Activated CD4-positive, alpha-beta T cell treated with anti-CD3 and anti-CD28 coated beads, Interleukin-2, Interleukin-6, amounts not matched to agents 100 ng/mL and 50 ng/mL, durations not matched to agents 16 hours and 8 hours (primary cell): ENCODE data around the gene STK10.

Source experiments
- DNase-seq: peaks from one replicate; pipeline ENCODE4 v3.0.0-alpha.2; 2020

Gene STK10

GRCh38 chr5:172188893-172189692, 1.1 kb upstream of the STK10 start:
- no peak for DNase-seq

- peak; percentile 81 for DNase-seq
These were observed 649 bp downstream of the STK10 start for GRCh38 chr5:172187118-172188032.

GRCh38 chr5:172186114-172186695, 1.8 kb downstream of the STK10 start:
- no peak for DNase-seq

GRCh38 chr5:172185096-172185461, 2.9 kb downstream of the STK10 start:
- DNase-seq = peak; percentile 27

- no peak for DNase-seq
These were observed 4.1 kb downstream of the STK10 start for GRCh38 chr5:172183881-172184280.

- no peak for DNase-seq
These were observed 5.7 kb downstream of the STK10 start for GRCh38 chr5:172182291-172182690.

GRCh38 chr5:172180936-172181335, 7.1 kb downstream of the STK10 start:
- DNase-seq = peak; percentile 23

GRCh38 chr5:172178991-172179989, 8.7 kb downstream of the STK10 start:
- peak; percentile 82 for DNase-seq

GRCh38 chr5:172178301-172178987, 9.6 kb downstream of the STK10 start:
- DNase-seq = peak; percentile 63

- DNase-seq = no peak
These were observed 10.8 kb downstream of the STK10 start for GRCh38 chr5:172177176-172177575.

- DNase-seq = peak; percentile 97
These were observed 12.7 kb downstream of the STK10 start for GRCh38 chr5:172175263-172175719.

GRCh38 chr5:172173564-172174153, 14.4 kb downstream of the STK10 start:
- DNase-seq = peak; percentile 92

GRCh38 chr5:172172912-172173563, 15.0 kb downstream of the STK10 start:
- no peak for DNase-seq

- no peak for DNase-seq
These were observed 16.9 kb downstream of the STK10 start for GRCh38 chr5:172171118-172171517.

GRCh38 chr5:172170251-172170701, 17.7 kb downstream of the STK10 start:
- DNase-seq = peak; percentile 62

- no peak for DNase-seq
These were observed 18.8 kb downstream of the STK10 start for GRCh38 chr5:172169216-172169615.

GRCh38 chr5:172168311-172168710, 19.7 kb downstream of the STK10 start:
- DNase-seq = no peak

GRCh38 chr5:172167895-172168294, 20.1 kb downstream of the STK10 start:
- no peak for DNase-seq

GRCh38 chr5:172166030-172166826, 21.8 kb downstream of the STK10 start:
- no peak for DNase-seq

GRCh38 chr5:172165465-172165864, 22.6 kb downstream of the STK10 start:
- no peak for DNase-seq
